Measurements from ENCODE around the gene MBD6. TPM values are rescaled to one million over a fixed set of nuclear protein-coding genes. Genes with fewer than 3 reads are reported as not detected.

Gene MBD6
- total RNA-seq (10 to 100 TPM; 49.0 to 54.7 TPM), polyA plus RNA-seq (4.2 TPM)

- H3K4me3 ChIP-seq (ENCODE audit: low read length), result peak within 1 kb of the TSS; percentile 74
These were observed at the start of gene MBD6 for GRCh38 chr12:57522011-57522886. Gene MBD6 (plus strand): TSS chr12:57522824. CDS start chr12:57524304, 1,480 bp downstream.

GRCh38 chr12:57473392-57473791 is 49.2 kb upstream of the MBD6 start:
- Mint-ChIP-seq H3K27me3 (peaks cover 0 to 1% of the 10 kb centered on the region in 2 donors), H3K36me3 (peaks cover 9 to 87% (median 23%) of the 10 kb centered on the region in 3 donors), H3K4me1 (peaks cover 55 to 76% (median 64%) of the 10 kb centered on the region in 3 donors), H3K27ac (peak overlapping the region in 5 of 8 donors; percentile 4 to 92 (median 85)), H3K9me3 (no peaks in the 10 kb centered on the region), H3K4me3 (peak overlapping the region in 5 of 7 donors; percentile 19 to 86 (median 59))
- CTCF ChIA-PET, result interaction anchor here (2.3 to 10.4 kb wide), 2 partner anchors 13 to 17 kb away, joined by 9 to 167 read pairs; partner anchors contain the start of genes GLI1 and INHBE
- Histone ChIP-seq H3K9me3 (ENCODE audit: low read length) (no peaks in the 10 kb centered on the region), H3K27ac (ENCODE audit: low read depth, low read length) (no peak overlapping the region), H3K4me1 (ENCODE audit: insufficient read depth, low read length) (peaks cover 67% of the 10 kb centered on the region), H3K36me3 (ENCODE audit: insufficient read depth, low read length) (peaks cover 48% of the 10 kb centered on the region), H3K4me3 (ENCODE audit: low read length) (no peak overlapping the region), H3K27me3 (ENCODE audit: insufficient read depth, low read length, poor library complexity, severe bottlenecking) (no peaks in the 10 kb centered on the region)
- POLR2A ChIA-PET, result no interaction called here
- no peak for DNase-seq

More at GRCh38 chr12:57522011-57522886, at the start of gene MBD6:
- Mint-ChIP-seq H3K36me3 (peaks cover 0 to 61% (median 7%) of the 10 kb centered on the region in 3 donors), H3K4me1 (peaks cover 52 to 73% (median 53%) of the 10 kb centered on the region in 3 donors), H3K27me3 (peaks cover 0 to 3% of the 10 kb centered on the region in 2 donors), H3K4me3 (peak within 1 kb of the TSS; percentile 96 to 98 (median 97)), H3K9me3 (peaks cover 0 to 4% (median 0%) of the 10 kb centered on the region in 5 donors), H3K27ac (peak within 1 kb of the TSS; percentile 97 to 100 (median 100))
- peak; percentile 89 to 95 (median 91) for DNase-seq
- ChIA-PET CTCF (interaction anchor here (2.6 kb wide), 1 partner anchor 60 kb away, joined by 6 read pairs; no protein-coding TSS in a partner anchor), POLR2A (no interaction called here)
- no peaks in the 10 kb centered on the region for H3K27me3 ChIP-seq (ENCODE audit: insufficient read depth, low read length, poor library complexity, severe bottlenecking)
- no peaks in the 10 kb centered on the region for H3K9me3 ChIP-seq (ENCODE audit: low read length)
- peaks cover 54% of the 10 kb centered on the region for H3K4me1 ChIP-seq (ENCODE audit: insufficient read depth, low read length)
- H3K27ac ChIP-seq (ENCODE audit: low read depth, low read length), result peak within 1 kb of the TSS; percentile 87
- H3K36me3 ChIP-seq (ENCODE audit: insufficient read depth, low read length), result peaks cover 13% of the 10 kb centered on the region

- ChIA-PET POLR2A (no interaction called here), CTCF (interaction anchor here (1.3 to 10.4 kb wide), 5 partner anchors 13 to 260 kb away, joined by 3 to 167 read pairs (median 4); partner anchors contain the start of genes GLI1 and INHBE)
- DNase-seq, result no peak
- H3K36me3 ChIP-seq (ENCODE audit: insufficient read depth, low read length), result peaks cover 48% of the 10 kb centered on the region
- no peak overlapping the region for H3K4me3 ChIP-seq (ENCODE audit: low read length)
- Mint-ChIP-seq H3K4me1 (peaks cover 60 to 81% (median 69%) of the 10 kb centered on the region in 3 donors), H3K4me3 (peak overlapping the region; percentile 59 to 90 (median 78)), H3K27me3 (peaks cover 0 to 1% of the 10 kb centered on the region in 2 donors), H3K27ac (peak overlapping the region in 7 of 8 donors; percentile 63 to 92 (median 87)), H3K9me3 (no peaks in the 10 kb centered on the region), H3K36me3 (peaks cover 9 to 87% (median 22%) of the 10 kb centered on the region in 3 donors)
- H3K4me1 ChIP-seq (ENCODE audit: insufficient read depth, low read length), result peaks cover 72% of the 10 kb centered on the region
- no peaks in the 10 kb centered on the region for H3K27me3 ChIP-seq (ENCODE audit: insufficient read depth, low read length, poor library complexity, severe bottlenecking)
- no peak overlapping the region for H3K27ac ChIP-seq (ENCODE audit: low read depth, low read length)
- H3K9me3 ChIP-seq (ENCODE audit: low read length), result no peaks in the 10 kb centered on the region
These were observed 48.7 kb upstream of the MBD6 start for GRCh38 chr12:57473886-57474285.

- no peak overlapping the region for H3K4me3 ChIP-seq (ENCODE audit: low read length)
- H3K27ac ChIP-seq (ENCODE audit: low read depth, low read length), result no peak overlapping the region
- H3K4me1 ChIP-seq (ENCODE audit: insufficient read depth, low read length), result peaks cover 78% of the 10 kb centered on the region
- Mint-ChIP-seq H3K9me3 (no peaks in the 10 kb centered on the region), H3K4me1 (peaks cover 64 to 84% (median 74%) of the 10 kb centered on the region in 3 donors), H3K27ac (peak overlapping the region in 7 of 8 donors; percentile 63 to 92 (median 87)), H3K27me3 (peaks cover 0 to 1% of the 10 kb centered on the region in 2 donors), H3K4me3 (peak overlapping the region; percentile 59 to 90 (median 78)), H3K36me3 (peaks cover 9 to 82% (median 19%) of the 10 kb centered on the region in 3 donors)
- H3K9me3 ChIP-seq (ENCODE audit: low read length), result no peaks in the 10 kb centered on the region
- CTCF ChIA-PET, result interaction anchor here (1.3 to 10.4 kb wide), 6 partner anchors 14 to 261 kb away, joined by 3 to 167 read pairs (median 4); partner anchors contain the start of genes DDIT3, GLI1 and INHBE
- H3K36me3 ChIP-seq (ENCODE audit: insufficient read depth, low read length), result peaks cover 43% of the 10 kb centered on the region
- POLR2A ChIA-PET, result no interaction called here
- no peaks in the 10 kb centered on the region for H3K27me3 ChIP-seq (ENCODE audit: insufficient read depth, low read length, poor library complexity, severe bottlenecking)
- DNase-seq, result no peak
These were observed 48.2 kb upstream of the MBD6 start for GRCh38 chr12:57474430-57474829.

GRCh38 chr12:57474862-57475261 is 47.8 kb upstream of the MBD6 start:
- DNase-seq, result no peak
- Mint-ChIP-seq H3K27me3 (peaks cover 0 to 3% of the 10 kb centered on the region in 2 donors), H3K4me3 (peak overlapping the region; percentile 59 to 90 (median 78)), H3K36me3 (peaks cover 9 to 78% (median 19%) of the 10 kb centered on the region in 3 donors), H3K27ac (peak overlapping the region; percentile 63 to 92 (median 86)), H3K4me1 (peaks cover 69 to 85% (median 75%) of the 10 kb centered on the region in 3 donors), H3K9me3 (no peaks in the 10 kb centered on the region)
- peaks cover 41% of the 10 kb centered on the region for H3K36me3 ChIP-seq (ENCODE audit: insufficient read depth, low read length)
- H3K4me1 ChIP-seq (ENCODE audit: insufficient read depth, low read length), result peaks cover 82% of the 10 kb centered on the region
- H3K27ac ChIP-seq (ENCODE audit: low read depth, low read length), result no peak overlapping the region
- POLR2A ChIA-PET, result no interaction called here
- no peak overlapping the region for H3K4me3 ChIP-seq (ENCODE audit: low read length)
- no peaks in the 10 kb centered on the region for H3K27me3 ChIP-seq (ENCODE audit: insufficient read depth, low read length, poor library complexity, severe bottlenecking)
- H3K9me3 ChIP-seq (ENCODE audit: low read length), result no peaks in the 10 kb centered on the region
- CTCF ChIA-PET, result interaction anchor here (1.3 to 10.4 kb wide), 6 partner anchors 14 to 261 kb away, joined by 3 to 167 read pairs (median 4); partner anchors contain the start of genes DDIT3, GLI1 and INHBE

- peak overlapping the region; percentile 71 for H3K4me3 ChIP-seq (ENCODE audit: low read length)
- H3K36me3 Mint-ChIP-seq, result peaks cover 9 to 71% (median 19%) of the 10 kb centered on the region in 3 donors
These were observed 47.1 kb upstream of the MBD6 start for GRCh38 chr12:57475271-57476161.

More at GRCh38 chr12:57475271-57476161, 47.1 kb upstream of the MBD6 start:
- ChIA-PET CTCF (interaction anchor here (1.0 to 10.4 kb wide), 11 partner anchors 13 to 262 kb away, joined by 3 to 167 read pairs (median 4); partner anchors contain the start of genes DDIT3, GLI1, INHBE and MARS1), POLR2A (interaction anchor here (2.3 kb wide), 1 partner anchor 45 kb away, joined by 13 read pairs; the partner anchor contains the start of gene DDIT3)
- peaks cover 41% of the 10 kb centered on the region for H3K36me3 ChIP-seq (ENCODE audit: insufficient read depth, low read length)
- peak overlapping the region; percentile 85 to 99 (median 98) for H3K4me3 Mint-ChIP-seq
- H3K27me3 ChIP-seq (ENCODE audit: insufficient read depth, low read length, poor library complexity, severe bottlenecking), result no peaks in the 10 kb centered on the region
- DNase-seq, result no peak
- H3K4me1 ChIP-seq (ENCODE audit: insufficient read depth, low read length), result peaks cover 86% of the 10 kb centered on the region
- H3K27ac Mint-ChIP-seq, result peak overlapping the region in 7 of 8 donors; percentile 63 to 100 (median 99)
- peak overlapping the region; percentile 28 for H3K27ac ChIP-seq (ENCODE audit: low read depth, low read length)
- peaks cover 75 to 89% (median 81%) of the 10 kb centered on the region in 3 donors for H3K4me1 Mint-ChIP-seq
- H3K27me3 Mint-ChIP-seq, result peaks cover 0 to 3% of the 10 kb centered on the region in 2 donors
- no peaks in the 10 kb centered on the region for H3K9me3 ChIP-seq (ENCODE audit: low read length)
- H3K9me3 Mint-ChIP-seq, result no peaks in the 10 kb centered on the region

All from CD8-positive, alpha-beta memory T cell (primary cell).